Measurements from ENCODE around the gene AAMP.
"Not testable (repeated sequence)": the region's sequence is repeated elsewhere in the genome, so short reads cannot be mapped to it uniquely, and the experiment has no call there.

The AAMP gene

GRCh38 chr2:218269900-218270720 lies at the start of gene AAMP, which contains the start of gene PNKD:
AAMP (minus strand) TSS chr2:218270137; CDS start chr2:218270086, 51 bp downstream.
PNKD (plus strand) TSS chr2:218270519; CDS start chr2:218270536, 17 bp downstream.
- DNase-seq (ENCODE audit: low read depth) = peak; percentile 100

- DNase-seq (ENCODE audit: low read depth) = no peak
Observed at GRCh38 chr2:218318241-218318640, 48.3 kb upstream of the AAMP start.

- no peak for DNase-seq (ENCODE audit: low read depth)
Observed at GRCh38 chr2:218317835-218318234, 47.9 kb upstream of the AAMP start.

GRCh38 chr2:218317303-218317630 lies 47.3 kb upstream of the AAMP start:
- DNase-seq (ENCODE audit: low read depth) = no peak

- DNase-seq (ENCODE audit: low read depth) = no peak
Observed at GRCh38 chr2:218315397-218315796, 45.5 kb upstream of the AAMP start.

- not testable (repeated sequence) for DNase-seq (ENCODE audit: low read depth)
Observed at GRCh38 chr2:218314764-218315163, 44.8 kb upstream of the AAMP start.

- DNase-seq (ENCODE audit: low read depth) = no peak
Observed at GRCh38 chr2:218313356-218313755, 43.4 kb upstream of the AAMP start.

- no peak for DNase-seq (ENCODE audit: low read depth)
Observed at GRCh38 chr2:218312267-218312756, 42.4 kb upstream of the AAMP start.

GRCh38 chr2:218311541-218312266 lies 41.8 kb upstream of the AAMP start:
- DNase-seq (ENCODE audit: low read depth) = not testable (repeated sequence)

GRCh38 chr2:218310853-218311540 lies 41.1 kb upstream of the AAMP start:
- DNase-seq (ENCODE audit: low read depth) = no peak

- DNase-seq (ENCODE audit: low read depth) = no peak
Observed at GRCh38 chr2:218307415-218308090, 37.6 kb upstream of the AAMP start.

GRCh38 chr2:218306184-218306920 lies 36.4 kb upstream of the AAMP start:
- no peak for DNase-seq (ENCODE audit: low read depth)

- no peak for DNase-seq (ENCODE audit: low read depth)
Observed at GRCh38 chr2:218305383-218305782, 35.4 kb upstream of the AAMP start.

- DNase-seq (ENCODE audit: low read depth) = peak; percentile 83
Observed at GRCh38 chr2:218301176-218301819, 31.4 kb upstream of the AAMP start.

- DNase-seq (ENCODE audit: low read depth) = no peak
Observed at GRCh38 chr2:218300141-218300540, 30.2 kb upstream of the AAMP start.

- DNase-seq (ENCODE audit: low read depth) = no peak
Observed at GRCh38 chr2:218298314-218298875, 28.5 kb upstream of the AAMP start.

- DNase-seq (ENCODE audit: low read depth) = no peak
Observed at GRCh38 chr2:218296847-218297246, 26.9 kb upstream of the AAMP start.

- no peak for DNase-seq (ENCODE audit: low read depth)
Observed at GRCh38 chr2:218296200-218296599, 26.3 kb upstream of the AAMP start.

GRCh38 chr2:218295029-218295428 lies 25.1 kb upstream of the AAMP start:
- DNase-seq (ENCODE audit: low read depth) = no peak

- no peak for DNase-seq (ENCODE audit: low read depth)
Observed at GRCh38 chr2:218294430-218295022, 24.6 kb upstream of the AAMP start.
